H1 (cell line): Measurements from ENCODE around the gene FOXO6. TPM values are rescaled to one million over a fixed set of nuclear protein-coding genes. Genes with fewer than 3 reads are reported as not detected.

ENCODE experiments used
- POLR2AphosphoS5 ChIP-seq: IDR thresholded peaks from 2 replicates; pipeline ENCODE4 v1.6.1; 2011; ENCODE audit warnings: low read depth, low read length
- SP2 ChIP-seq: IDR thresholded peaks from 2 replicates; pipeline ENCODE4 v1.6.1; 2012; ENCODE audit warnings: mild to moderate bottlenecking, low read length, inconsistent platforms
- TCF12 ChIP-seq: IDR thresholded peaks from 2 replicates; pipeline ENCODE4 v1.6.1; 2011; ENCODE audit warnings: low read depth, mild to moderate bottlenecking, low read length
- polyA plus RNA-seq, 7 experiments: library from polyadenylated mRNA; depleted of rRNA in 3 of 7; stranded (reverse) in 5 of 7; unstranded in 2 of 7; fragments of >200 nt in 5 of 7; fragments of 200-250 nt in 2 of 7; gene quantifications; 1 replicate in 5 of 7; 2 replicates in 1 of 7; 4 replicates in 1 of 7; pipeline versions ENCODE4 v1.2.1 to v1.2.3, GENCODE V29; 2011 to 2013; ENCODE audit warnings: missing spikeins in 2 of 7, mixed read lengths in 2 of 7
- total RNA-seq: library from RNA; stranded (reverse); fragmentation: NEBNext Ultra II Directional; extraction: Animal tissue kit (Norgen Biotek cat#: 25700); gene quantifications from 2 replicates; pipeline ENCODE4 v1.2.1, GENCODE V29; 2021
- TF ChIP-seq, protein P1 (sequence below): fragments of 300-600 bp; sonication (generic); IDR thresholded peaks from 2 replicates; pipeline ENCODE4 v1.7.1; 2012; ENCODE audit warnings: low read length, moderate library complexity, mild to moderate bottlenecking, inconsistent platforms; ENCODE audit not compliant: insufficient replicate concordance

FOXO6 gene
- total and polyA plus RNA-seq, 2 of the 8 experiments (the other 6 are each of a cell fraction or from before 2014, with no cell fraction given) = 0.59 to 3.0 TPM

GRCh38 chr1:41425369-41425768, 64.1 kb downstream of the FOXO6 start (continued):
- TF ChIP-seq, protein P1, sequence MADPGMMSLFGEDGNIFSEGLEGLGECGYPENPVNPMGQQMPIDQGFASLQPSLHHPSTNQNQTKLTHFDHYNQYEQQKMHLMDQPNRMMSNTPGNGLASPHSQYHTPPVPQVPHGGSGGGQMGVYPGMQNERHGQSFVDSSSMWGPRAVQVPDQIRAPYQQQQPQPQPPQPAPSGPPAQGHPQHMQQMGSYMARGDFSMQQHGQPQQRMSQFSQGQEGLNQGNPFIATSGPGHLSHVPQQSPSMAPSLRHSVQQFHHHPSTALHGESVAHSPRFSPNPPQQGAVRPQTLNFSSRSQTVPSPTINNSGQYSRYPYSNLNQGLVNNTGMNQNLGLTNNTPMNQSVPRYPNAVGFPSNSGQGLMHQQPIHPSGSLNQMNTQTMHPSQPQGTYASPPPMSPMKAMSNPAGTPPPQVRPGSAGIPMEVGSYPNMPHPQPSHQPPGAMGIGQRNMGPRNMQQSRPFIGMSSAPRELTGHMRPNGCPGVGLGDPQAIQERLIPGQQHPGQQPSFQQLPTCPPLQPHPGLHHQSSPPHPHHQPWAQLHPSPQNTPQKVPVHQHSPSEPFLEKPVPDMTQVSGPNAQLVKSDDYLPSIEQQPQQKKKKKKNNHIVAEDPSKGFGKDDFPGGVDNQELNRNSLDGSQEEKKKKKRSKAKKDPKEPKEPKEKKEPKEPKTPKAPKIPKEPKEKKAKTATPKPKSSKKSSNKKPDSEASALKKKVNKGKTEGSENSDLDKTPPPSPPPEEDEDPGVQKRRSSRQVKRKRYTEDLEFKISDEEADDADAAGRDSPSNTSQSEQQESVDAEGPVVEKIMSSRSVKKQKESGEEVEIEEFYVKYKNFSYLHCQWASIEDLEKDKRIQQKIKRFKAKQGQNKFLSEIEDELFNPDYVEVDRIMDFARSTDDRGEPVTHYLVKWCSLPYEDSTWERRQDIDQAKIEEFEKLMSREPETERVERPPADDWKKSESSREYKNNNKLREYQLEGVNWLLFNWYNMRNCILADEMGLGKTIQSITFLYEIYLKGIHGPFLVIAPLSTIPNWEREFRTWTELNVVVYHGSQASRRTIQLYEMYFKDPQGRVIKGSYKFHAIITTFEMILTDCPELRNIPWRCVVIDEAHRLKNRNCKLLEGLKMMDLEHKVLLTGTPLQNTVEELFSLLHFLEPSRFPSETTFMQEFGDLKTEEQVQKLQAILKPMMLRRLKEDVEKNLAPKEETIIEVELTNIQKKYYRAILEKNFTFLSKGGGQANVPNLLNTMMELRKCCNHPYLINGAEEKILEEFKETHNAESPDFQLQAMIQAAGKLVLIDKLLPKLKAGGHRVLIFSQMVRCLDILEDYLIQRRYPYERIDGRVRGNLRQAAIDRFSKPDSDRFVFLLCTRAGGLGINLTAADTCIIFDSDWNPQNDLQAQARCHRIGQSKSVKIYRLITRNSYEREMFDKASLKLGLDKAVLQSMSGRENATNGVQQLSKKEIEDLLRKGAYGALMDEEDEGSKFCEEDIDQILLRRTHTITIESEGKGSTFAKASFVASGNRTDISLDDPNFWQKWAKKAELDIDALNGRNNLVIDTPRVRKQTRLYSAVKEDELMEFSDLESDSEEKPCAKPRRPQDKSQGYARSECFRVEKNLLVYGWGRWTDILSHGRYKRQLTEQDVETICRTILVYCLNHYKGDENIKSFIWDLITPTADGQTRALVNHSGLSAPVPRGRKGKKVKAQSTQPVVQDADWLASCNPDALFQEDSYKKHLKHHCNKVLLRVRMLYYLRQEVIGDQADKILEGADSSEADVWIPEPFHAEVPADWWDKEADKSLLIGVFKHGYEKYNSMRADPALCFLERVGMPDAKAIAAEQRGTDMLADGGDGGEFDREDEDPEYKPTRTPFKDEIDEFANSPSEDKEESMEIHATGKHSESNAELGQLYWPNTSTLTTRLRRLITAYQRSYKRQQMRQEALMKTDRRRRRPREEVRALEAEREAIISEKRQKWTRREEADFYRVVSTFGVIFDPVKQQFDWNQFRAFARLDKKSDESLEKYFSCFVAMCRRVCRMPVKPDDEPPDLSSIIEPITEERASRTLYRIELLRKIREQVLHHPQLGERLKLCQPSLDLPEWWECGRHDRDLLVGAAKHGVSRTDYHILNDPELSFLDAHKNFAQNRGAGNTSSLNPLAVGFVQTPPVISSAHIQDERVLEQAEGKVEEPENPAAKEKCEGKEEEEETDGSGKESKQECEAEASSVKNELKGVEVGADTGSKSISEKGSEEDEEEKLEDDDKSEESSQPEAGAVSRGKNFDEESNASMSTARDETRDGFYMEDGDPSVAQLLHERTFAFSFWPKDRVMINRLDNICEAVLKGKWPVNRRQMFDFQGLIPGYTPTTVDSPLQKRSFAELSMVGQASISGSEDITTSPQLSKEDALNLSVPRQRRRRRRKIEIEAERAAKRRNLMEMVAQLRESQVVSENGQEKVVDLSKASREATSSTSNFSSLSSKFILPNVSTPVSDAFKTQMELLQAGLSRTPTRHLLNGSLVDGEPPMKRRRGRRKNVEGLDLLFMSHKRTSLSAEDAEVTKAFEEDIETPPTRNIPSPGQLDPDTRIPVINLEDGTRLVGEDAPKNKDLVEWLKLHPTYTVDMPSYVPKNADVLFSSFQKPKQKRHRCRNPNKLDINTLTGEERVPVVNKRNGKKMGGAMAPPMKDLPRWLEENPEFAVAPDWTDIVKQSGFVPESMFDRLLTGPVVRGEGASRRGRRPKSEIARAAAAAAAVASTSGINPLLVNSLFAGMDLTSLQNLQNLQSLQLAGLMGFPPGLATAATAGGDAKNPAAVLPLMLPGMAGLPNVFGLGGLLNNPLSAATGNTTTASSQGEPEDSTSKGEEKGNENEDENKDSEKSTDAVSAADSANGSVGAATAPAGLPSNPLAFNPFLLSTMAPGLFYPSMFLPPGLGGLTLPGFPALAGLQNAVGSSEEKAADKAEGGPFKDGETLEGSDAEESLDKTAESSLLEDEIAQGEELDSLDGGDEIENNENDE = no peak
- TF ChIP-seq TCF12 = no peak
- TF ChIP-seq POLR2AphosphoS5 = no peak
- TF ChIP-seq SP2 = no peak
- TF ChIP-seq, all 59 proteins: peak for 0
